HG03060 (cell line): Measurements from ENCODE around the gene IQCM.
"Not testable (repeated sequence)": the region's sequence is repeated elsewhere in the genome, so short reads cannot be mapped to it uniquely, and the experiment has no call there.

ENCODE experiments used
- ATAC-seq: cut with Tn5 transposase; IDR thresholded peaks from one replicate; pipeline ENCODE4 v1.9.1; 2021; ENCODE audit warnings: low read depth, moderate number of reproducible peaks; ENCODE audit not compliant: unreplicated experiment

The IQCM gene

DNA sequence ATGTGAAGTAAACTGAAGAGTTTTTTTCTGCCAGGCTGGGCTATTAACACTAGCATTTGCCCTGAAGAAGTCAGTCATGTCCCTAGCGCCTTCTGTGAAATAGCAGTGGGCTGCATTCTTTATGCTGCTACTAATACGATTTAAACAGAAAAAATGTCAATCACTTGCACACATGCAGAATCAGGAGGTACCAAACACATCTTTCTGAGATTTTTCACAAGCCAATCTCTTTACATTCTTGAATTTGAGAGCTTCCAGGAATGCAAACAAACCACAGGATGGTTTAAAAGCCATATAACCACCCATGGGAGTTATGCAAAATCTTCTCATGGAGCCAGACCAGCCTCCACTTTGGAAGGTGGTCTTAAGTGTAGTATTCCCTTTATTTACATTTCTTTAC lies 220.1 kb downstream of the IQCM start:
- no peak for ATAC-seq

DNA sequence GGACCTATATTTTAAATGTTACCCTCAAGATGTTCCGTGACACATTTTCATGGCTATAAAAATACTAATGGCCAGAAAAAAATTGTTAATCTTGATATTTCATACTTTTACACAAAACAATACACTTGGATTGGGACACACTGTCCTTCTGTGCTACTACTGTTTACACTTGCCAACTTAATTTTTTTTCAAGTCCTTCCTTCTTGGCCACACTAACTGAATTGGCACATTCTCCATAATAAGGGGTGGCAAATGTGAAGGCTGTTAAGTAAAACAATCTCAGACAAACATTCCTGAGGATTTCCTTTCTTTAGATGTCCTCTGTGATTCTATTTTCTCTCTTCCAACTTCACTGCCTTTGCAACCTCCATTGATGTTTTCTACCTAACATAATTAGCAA lies 225.8 kb downstream of the IQCM start:
- ATAC-seq: no peak

DNA sequence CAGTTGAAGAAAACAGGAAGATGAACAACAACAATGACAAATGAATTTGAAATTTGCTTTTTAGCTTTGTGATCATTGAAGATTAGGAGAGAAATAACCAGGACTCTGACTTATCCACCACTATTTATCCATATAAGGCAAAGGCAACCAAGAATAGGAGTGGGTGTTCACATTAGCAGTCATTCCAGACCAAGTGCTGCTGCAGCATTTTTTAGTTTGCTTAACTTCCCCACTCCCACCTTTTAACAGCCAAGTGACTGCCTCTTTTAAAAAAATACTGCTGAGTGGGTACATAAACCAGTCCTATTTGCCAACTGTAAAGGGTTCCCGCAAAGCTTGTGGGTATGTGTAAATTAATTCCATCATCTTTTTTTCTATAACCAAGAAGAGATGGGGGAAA lies 230.9 kb downstream of the IQCM start:
- ATAC-seq: no peak

DNA sequence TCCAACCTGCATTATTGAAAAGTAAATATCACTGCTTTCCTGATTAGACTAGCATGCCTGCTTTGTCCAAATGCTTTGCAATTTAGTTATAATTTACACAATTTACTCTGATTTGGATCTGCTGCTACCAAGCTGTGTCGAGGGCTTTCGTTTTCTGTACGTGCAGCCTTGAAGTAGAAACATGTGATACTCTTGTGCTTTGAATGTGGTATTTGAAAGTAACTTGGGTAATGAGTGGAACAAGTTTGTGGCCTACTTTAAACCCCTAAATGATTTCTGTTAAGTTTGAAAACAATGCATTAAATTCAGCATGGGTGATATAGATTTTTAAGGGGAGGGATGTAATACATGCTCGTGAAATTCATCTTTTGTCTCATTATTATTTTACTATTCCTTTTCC lies 240.7 kb downstream of the IQCM start:
- peak; percentile 79 for ATAC-seq

DNA sequence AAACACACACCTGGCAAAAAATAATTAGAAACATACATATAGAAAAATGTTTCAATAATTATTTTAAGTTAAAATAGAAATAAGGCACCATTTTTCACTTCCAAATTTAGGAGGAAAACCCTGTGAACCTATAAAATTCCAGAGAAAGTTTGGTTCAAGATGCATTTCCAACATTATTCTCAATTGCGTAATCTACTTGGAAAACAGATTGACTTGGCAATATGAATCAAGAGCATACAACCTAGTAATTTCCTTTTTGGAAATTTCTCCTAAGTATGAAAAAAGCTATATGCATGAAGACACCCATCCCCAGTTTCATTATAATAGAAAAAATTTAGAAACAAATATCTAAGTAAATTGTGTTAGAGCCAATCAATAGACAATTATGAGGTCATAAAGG lies 242.9 kb downstream of the IQCM start:
- no peak for ATAC-seq

DNA sequence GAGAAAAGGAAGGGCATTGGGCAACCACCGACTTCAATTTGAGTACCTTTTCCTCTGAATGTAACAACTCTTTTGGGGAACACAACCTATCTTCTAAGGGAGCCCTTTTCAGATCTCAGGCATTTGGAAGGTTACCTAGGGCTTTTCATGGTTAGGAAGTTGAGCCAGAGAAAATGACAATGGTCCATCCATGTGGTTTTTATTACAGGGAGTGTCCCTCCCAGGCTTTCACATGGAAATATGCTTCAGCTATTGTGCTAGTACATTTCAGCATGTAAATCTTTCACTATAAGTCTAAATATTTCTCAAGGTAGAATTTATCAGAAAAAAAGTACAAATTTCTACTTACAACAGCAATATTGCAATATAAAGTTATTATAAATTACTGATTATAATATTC lies 259.8 kb downstream of the IQCM start:
- ATAC-seq: no peak

DNA sequence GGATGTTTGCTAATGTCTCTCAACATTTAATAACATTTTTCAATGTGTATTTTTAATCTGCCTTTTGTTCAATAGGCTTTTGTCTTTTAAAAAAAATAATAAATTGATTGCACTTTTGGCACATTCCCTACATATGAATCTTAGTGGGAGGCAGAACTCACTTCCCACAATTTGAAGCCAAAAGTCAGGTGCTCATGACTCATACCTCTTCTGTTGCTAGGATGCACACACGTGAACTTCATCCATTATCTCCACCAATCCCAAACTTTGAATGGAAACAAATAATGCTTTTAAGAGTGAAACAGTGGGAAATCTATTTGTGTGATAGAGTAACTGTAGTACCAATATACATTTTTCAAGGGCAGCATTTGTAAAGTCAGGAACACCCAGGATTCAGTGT lies 260.5 kb downstream of the IQCM start:
- ATAC-seq: no peak

DNA sequence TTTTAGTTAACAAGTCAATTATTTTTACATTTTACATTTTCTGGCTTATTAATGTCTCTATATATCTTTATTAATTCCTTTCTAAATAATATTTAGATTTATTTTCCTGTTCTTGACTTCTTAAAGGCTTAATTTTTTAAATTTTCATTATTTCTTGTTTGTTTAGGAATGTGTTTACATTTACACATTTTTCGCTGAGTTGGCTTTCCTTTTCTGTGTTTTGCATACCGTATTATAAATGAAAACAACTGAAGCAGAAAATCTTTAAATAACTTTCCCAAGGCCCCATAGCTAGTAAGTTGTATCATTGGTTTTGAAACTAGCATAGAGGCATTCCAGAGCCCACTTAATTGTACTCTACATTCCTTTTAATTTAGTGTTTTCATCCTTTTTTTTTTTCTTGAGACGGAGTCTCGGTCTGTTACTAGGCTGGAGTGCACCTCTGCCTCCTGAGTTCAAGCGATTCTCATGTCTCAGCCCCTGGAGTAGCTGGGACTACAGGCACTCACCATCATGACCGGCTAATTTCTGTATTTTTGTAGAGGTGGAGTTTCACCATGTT lies 261.6 kb downstream of the IQCM start:
- no peak for ATAC-seq

DNA sequence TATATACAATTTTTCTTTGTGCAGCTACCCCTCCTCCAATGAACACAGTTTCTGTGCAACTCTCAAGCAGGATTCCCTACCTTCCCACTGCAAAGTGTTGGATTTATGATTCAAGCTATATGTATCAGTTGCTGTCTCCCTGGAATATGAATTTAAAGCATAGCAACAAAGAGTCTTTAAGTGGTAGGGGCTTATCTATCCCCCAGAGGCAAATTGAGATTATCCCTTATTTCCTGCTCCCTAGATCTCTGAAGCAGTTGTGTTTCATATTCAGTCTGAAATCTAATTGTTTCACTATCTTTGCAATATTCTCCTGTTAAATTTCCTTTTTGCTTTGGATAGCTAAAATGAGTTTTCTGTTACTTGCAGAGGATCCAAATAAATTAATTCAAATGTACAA lies 263.0 kb downstream of the IQCM start:
- no peak for ATAC-seq

DNA sequence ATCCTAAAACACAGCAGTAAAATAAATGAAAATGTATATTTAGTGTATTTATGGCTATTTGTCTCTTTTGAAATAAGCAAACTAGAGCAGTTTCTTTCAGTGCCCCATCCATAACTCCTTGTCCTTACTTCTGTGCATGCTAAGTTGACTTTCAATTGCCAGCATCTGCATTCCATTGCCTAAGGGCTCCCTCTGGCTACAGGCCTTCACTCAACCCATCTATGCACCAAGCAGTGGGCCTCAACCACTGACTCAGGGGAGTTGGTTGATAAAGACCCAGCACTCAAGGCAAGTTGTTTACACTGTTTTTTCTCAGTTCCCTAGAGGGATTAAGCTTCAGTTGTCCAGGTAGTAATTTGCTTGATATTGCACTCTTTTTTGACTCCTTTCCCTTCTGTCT lies 265.7 kb downstream of the IQCM start:
- ATAC-seq: no peak

DNA sequence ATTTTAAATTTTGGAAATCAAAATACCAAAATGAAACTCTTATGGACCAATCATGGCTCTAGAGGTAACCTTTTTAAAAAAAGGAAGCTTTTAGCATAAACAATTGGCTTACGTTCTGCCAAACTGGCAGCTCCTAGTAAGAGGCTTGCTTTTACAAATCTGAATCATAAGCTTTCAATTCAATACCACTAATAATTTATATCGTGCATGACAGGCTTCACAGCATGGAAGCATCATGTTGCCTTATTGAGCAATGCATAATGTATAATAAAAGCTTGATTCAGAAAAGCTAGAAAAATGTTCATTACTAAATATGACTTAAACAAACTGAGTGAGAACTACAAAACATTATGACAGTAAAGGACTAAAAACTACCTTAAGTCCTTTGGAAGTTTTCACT lies 280.9 kb downstream of the IQCM start:
- no peak for ATAC-seq

DNA sequence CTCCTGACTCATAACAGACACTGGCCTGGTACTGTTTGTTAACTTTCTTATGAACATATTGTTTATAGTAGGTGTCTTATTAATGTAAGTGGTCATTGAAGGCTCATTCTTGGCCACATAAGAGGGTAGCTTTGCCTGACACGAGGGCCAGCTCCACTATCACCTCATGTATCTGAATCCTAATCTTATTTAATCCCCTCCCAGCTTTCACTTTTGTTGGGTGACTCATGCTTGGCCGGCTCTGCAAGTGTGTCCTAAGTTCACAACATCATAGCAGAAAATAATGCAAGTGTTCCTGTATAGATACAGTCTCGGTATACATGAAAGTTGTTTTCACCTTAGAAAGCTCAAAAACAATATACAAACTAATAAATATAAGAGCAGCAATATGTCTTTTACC lies 283.8 kb downstream of the IQCM start:
- no peak for ATAC-seq

DNA sequence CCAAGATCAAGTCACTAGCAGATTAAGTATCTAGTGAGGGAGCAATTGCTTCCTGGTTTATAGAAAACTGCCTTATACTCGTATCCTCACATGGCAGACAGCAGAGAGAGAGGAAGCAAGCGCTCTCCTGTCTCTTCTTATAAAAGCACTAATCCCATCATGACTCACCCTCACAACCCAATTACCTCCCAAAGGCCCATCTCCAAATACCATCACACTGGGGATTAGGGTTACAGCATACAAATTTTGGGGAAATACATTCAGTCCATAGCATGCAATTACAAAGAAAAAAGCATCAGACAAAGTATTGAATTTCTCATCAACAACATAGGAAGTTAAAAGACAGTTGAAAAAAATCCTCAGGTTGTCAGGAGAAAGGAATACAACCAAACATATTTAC lies 292.6 kb downstream of the IQCM start:
- ATAC-seq: no peak

DNA sequence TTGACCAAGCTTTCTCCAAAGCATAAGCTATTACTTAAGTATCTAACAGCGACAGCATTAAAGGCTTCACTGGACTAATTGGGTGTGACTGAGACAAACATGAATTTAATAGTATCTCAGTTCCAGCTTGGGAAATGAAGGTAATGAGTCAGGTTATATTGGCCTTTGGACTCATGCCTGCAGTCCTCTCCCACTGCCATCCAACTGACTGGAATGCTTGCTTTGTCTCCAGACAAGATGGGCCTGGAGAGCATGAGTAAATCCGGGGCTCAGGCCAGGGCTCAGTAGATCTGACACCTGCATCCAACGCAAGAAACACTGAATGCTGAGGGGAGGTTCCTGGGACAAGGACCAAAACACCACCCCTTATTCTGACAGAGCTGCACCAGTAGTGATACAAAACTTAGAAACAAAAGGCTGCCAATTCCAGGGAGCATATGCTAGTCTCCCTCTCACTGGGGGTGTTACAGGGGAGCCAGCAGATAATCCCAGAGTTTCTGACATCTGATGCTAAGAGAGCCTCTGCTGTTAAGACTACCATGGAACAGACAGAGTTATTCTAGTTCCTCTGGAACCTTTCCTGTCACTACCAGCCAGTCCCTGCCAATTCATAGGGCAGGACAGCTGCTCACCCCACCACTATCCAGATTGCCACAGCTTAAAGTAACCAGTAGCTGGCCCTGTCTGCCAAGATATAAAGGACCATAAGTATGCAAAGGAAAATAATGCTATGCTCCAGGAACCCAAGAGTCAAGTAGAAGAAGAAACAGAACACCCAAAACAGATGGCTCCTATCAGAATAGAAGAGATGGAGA lies 293.8 kb downstream of the IQCM start:
- ATAC-seq: no peak

DNA sequence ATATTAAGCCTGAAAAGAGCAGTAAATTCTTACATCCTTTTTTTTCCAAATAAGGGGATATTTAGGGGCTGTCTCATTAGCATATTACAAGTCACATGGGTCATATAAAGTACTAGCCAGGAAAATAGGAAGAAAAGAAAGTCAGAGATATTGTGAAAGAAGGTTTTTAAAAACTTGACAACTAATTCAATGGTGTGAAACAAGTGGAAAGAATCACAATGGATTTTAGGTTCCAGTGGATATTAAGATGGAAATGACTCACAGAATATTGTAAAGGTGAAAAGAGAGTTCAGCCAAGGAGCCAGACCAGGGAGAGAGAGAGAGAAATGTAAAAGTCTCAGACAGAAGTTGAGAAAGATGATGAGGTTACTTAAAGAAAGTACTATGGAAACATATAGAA lies 297.2 kb downstream of the IQCM start:
- ATAC-seq: no peak

DNA sequence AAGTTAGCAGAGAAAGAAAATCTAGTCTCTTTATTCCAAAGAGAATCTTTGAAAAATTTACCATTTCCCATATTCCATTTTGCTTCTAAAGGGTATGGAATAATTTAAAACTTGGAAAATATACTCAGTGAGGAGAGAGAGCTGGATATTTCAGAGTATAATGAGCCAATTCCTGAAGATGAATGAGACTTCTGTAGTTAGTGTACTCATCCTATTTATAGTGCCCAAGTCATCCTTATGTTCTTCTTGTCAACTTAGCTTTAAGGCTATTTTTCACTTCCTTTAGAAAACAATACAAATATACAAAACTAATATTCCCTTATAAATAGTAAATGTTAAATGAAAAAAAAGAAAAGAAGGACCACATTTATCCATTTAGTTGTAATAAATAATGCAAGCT lies 302.6 kb downstream of the IQCM start:
- ATAC-seq: no peak

DNA sequence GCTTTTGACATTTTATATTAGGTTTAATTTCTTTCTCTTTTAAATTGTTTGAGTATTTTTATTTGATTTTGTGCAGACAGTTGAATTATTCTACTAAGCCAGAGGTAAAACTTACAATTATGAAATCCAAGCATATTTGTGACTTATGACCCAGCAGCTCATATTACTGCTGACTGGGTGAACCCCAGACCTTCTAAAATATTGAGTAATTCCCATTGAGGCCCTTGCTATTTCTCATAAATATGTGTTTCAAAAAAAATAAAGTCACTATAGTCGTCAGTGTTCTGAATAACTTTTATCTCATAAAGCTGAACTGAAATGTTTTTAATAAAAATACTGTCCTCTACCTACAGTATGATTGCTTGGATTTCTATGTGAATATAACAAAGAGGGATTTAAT lies 303.1 kb downstream of the IQCM start:
- no peak for ATAC-seq

DNA sequence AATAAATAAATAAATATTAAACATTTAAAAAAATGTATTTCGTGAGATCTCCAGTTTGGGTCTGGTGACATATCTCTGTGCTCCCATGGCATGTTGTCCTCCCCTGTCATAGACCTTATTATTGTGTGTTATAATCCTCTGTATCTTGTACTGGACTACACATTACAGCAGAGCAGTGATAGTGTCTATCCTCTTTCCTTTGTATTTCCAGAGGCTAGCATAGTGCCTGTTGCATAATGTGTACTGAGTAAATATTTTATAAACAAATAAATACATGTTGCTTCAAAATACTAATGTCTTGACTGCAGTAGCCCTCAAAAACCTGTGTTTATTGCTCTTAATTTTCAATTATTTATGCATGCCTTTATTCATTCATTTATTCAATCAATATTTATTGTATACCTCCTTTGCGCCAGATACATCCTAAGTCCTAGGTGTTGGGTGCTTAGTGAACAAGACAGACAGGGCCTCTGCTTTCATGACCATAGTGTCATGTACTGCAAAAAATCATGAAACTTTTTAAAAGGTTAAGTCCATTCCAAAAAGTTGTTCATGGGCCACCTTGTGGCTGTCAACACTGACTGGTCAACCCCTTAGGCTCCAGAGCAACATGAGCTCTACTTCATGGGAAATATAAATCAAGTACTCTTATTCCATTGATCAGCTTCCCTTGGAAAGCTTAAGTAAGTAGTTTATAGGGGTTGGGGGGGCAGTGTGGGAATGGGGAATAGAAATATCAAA lies 303.9 kb downstream of the IQCM start:
- no peak for ATAC-seq

DNA sequence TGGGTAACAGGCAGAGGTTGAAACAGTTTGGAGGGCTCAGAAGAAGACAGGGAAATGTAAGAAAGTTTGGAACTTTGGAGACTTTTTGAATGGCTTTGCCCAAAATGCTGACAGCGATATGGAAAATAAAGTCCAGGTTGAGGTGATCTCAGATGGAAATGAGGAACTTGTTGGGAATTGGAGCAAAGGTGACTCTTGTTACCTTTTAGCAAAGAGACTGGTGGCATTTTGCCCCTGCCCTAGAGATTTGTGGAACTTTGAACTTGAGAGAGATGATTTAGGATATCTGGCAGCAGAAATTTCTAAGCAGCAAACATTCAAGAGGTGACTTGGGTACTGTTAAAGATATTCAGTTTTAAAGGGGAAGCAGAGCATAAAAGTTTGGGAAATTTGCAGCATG lies 308.3 kb downstream of the IQCM start:
- not testable (repeated sequence) for ATAC-seq

DNA sequence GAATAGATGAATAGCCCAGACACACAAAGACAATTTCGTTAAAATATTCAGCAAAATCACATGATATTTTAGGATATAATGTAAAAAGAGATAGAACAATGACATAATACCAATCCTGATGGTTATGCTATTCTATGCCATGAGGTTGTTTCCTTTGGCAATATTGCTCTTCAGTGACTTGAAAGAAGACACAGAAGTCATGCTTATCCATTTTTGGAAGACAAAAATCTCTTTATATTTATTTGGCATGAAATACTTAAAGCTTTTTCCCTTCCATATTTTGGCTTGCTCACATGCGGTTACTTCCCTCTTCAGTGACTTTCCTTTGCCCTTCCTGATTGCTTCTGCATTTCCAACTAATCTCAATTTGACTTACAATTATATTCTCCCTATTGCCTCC lies 314.8 kb downstream of the IQCM start:
- ATAC-seq: no peak

DNA sequence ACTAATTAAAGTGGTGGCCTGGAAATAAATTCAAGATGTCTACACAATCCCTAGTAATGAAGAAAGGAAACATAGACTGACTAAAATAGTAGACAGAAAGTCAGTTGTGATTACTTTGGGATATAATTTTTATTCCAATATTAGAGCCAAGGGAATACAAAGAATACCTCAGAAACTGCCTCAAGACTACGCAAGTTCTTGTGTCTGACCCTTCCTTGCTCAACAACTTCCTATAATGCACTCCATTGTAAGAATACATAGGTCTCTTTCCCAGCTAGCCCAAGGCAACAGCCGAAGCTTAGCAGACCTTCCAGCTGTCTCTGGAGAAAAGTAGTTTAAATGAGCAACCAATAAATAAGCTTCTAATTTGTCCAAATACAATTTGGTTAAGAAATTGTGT lies 315.9 kb downstream of the IQCM start:
- ATAC-seq: no peak

DNA sequence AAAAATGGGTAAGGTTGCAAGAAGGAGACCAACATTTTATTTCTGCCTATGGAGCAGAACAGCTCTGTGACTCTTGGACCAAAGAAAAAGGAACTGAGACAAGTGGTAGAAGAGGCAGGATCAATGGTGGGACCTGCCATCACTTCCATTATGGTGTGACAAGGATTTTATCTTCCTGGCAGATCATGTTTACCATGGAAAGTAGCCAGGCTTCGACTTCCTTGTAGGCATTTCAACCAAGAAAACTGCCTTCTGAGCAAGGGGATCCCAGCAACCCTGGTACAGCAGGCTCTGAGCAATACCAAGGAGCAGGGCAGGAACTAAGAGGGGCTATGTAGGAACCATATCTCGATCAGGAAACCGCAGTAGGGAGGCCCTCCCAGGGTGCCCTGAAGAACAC lies 317.4 kb downstream of the IQCM start:
- ATAC-seq: no peak
